GM18909 (cell line): ENCODE data around the gene TPRKB.
"Not testable (repeated sequence)": the region's sequence is repeated elsewhere in the genome, so short reads cannot be mapped to it uniquely, and the experiment has no call there.

Source experiments
- ATAC-seq: cut with Tn5 transposase; IDR thresholded peaks from one replicate; pipeline ENCODE4 v1.9.1; 2021; ENCODE audit warnings: mild to moderate bottlenecking; ENCODE audit not compliant: unreplicated experiment, poor library complexity

TPRKB gene

GRCh38 chr2:73746015-73746876, 9.1 kb upstream of the TPRKB start:
- no peak for ATAC-seq

- ATAC-seq, result no peak
Measured at GRCh38 chr2:73740767-73741166, 3.6 kb upstream of the TPRKB start.

GRCh38 chr2:73739101-73739500, 2.0 kb upstream of the TPRKB start:
- no peak for ATAC-seq

GRCh38 chr2:73736378-73736777, 767 bp downstream of the TPRKB start:
- ATAC-seq, result peak; percentile 1

GRCh38 chr2:73730810-73731209, 6.3 kb downstream of the TPRKB start:
- no peak for ATAC-seq

- no peak for ATAC-seq
Measured at GRCh38 chr2:73728711-73729110, 8.4 kb downstream of the TPRKB start.

GRCh38 chr2:73728043-73728442, 9.1 kb downstream of the TPRKB start:
- ATAC-seq, result no peak

- not testable (repeated sequence) for ATAC-seq
Measured at GRCh38 chr2:73726657-73727056, 10.5 kb downstream of the TPRKB start.

- ATAC-seq, result no peak
Measured at GRCh38 chr2:73718851-73719621, 18.1 kb downstream of the TPRKB start.

GRCh38 chr2:73718421-73718820, 18.7 kb downstream of the TPRKB start:
- no peak for ATAC-seq

- ATAC-seq, result not testable (repeated sequence)
Measured at GRCh38 chr2:73717695-73718094, 19.4 kb downstream of the TPRKB start.

- ATAC-seq, result no peak
Measured at GRCh38 chr2:73717251-73717606, 19.9 kb downstream of the TPRKB start.

- no peak for ATAC-seq
Measured at GRCh38 chr2:73716543-73717250, 20.4 kb downstream of the TPRKB start.

GRCh38 chr2:73714091-73714490, 23.1 kb downstream of the TPRKB start:
- ATAC-seq, result no peak

GRCh38 chr2:73708527-73708926, 28.6 kb downstream of the TPRKB start:
- ATAC-seq, result no peak

GRCh38 chr2:73707636-73708035, 29.5 kb downstream of the TPRKB start:
- ATAC-seq, result no peak

GRCh38 chr2:73707058-73707457, 30.1 kb downstream of the TPRKB start:
- ATAC-seq, result no peak

GRCh38 chr2:73705091-73705490, 32.1 kb downstream of the TPRKB start:
- no peak for ATAC-seq

- ATAC-seq, result no peak
Measured at GRCh38 chr2:73704285-73704684, 32.9 kb downstream of the TPRKB start.

- ATAC-seq, result no peak
Measured at GRCh38 chr2:73703675-73704074, 33.5 kb downstream of the TPRKB start.
